Measurements from ENCODE around the gene PPP6R3. TPM values are rescaled to one million over a fixed set of nuclear protein-coding genes. Genes with fewer than 3 reads are reported as not detected.
"Not testable (repeated sequence)": the region's sequence is repeated elsewhere in the genome, so short reads cannot be mapped to it uniquely, and the experiment has no call there.

The PPP6R3 gene
- total and polyA plus RNA-seq, 2 donors (not counting 3 experiments of a cell fraction or from before 2014, with no cell fraction given), result 31.7 to 98.8 TPM

DNA sequence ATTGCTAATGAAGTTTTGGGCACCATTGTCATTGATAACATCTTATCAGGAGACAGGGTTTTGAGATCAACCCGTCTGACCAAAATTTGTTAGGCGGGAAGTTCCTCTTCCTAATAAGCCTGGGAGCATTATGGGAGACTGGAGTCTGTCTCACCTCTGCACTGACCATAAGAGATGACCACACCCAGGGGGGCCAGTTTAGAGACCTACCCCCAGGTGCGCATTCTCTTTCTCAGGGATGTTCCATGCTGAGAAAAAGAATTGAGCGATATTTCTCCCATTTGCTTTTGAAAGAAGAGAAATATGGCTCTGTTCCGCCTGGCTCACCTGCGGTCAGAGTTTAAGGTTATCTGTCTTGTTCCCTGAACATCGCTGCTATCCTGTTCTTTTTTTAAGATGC, 80.0 kb downstream of the PPP6R3 start:
- H3K9me3 ChIP-seq (replicated peaks; ENCODE audit: control insufficient read depth, insufficient read depth, low read length); H3K9ac ChIP-seq (replicated peaks; ENCODE audit: extremely low read depth, insufficient read depth, low read length); POLR2A ChIA-PET; H3K9me1 ChIP-seq (replicated peaks; ENCODE audit: control insufficient read depth, extremely low read depth, insufficient read depth, low read length); H4K20me1 ChIP-seq (replicated peaks; ENCODE audit: control insufficient read depth, extremely low read depth, insufficient read depth, low read length); H3K4me2 ChIP-seq (ENCODE audit: insufficient read depth, low read length); dilution Hi-C loops (cut with MboI; ENCODE audit: extremely low pct_ligation_motif_present, low sequenced_read_pairs); BruUV-seq (replicated peaks); H3K27ac ChIP-seq (ENCODE audit: insufficient read depth, low read depth, low read length); H3K4me3 ChIP-seq (replicated peaks in 1 of 3; ENCODE audit: insufficient read depth in 1 of 3, low read depth in 1 of 3, low read length in 3 of 3); intact Hi-C loops (cut with micrococcal nuclease); FAIRE-seq; H2AFZ ChIP-seq (ENCODE audit: low read depth, low read length); H3K27me3 ChIP-seq (ENCODE audit: control insufficient read depth in 2 of 2, insufficient read depth in 2 of 2, low read length in 2 of 2); CTCF ChIA-PET; DNase-seq (ENCODE audit: low read depth, low spot score); H3K4me1 ChIP-seq (ENCODE audit: control insufficient read depth, extremely low read depth, insufficient read depth, low read length): not testable (repeated sequence)
- Histone ChIP-seq H3K79me2 (ENCODE audit: control insufficient read depth, insufficient read depth, low read length) (peaks cover 55% of the 10 kb centered on the region), H3K36me3 (ENCODE audit: control insufficient read depth in 2 of 2, extremely low read depth in 1 of 2, insufficient read depth in 2 of 2, low read length in 2 of 2) (peaks cover 14 to 19% of the 10 kb centered on the region in 2 experiments)

DNA sequence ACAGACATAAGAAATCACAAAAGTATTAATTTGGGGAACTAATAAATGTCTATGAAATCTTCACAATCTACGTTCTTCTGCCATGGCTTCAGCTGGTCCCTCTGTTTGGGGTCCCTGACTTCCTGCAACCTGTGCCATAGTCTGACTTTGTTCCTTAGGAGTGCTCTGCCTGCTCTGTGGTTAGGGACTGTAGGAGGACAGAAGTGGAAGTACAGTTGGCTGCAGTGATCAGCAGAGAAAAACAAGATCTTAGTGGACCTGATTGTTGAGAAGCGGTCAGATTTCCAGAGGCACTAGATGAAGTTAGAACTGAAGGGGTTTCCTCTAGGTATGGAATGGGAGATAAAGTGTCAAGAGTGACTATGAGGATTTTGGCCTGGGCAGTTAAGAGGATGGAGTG, 80.6 kb downstream of the PPP6R3 start:
- Histone ChIP-seq H3K9ac (replicated peaks; ENCODE audit: extremely low read depth, insufficient read depth, low read length) (no peak overlapping the region), H3K4me2 (ENCODE audit: insufficient read depth, low read length) (no peak overlapping the region), H3K27ac (ENCODE audit: insufficient read depth, low read depth, low read length) (no peak overlapping the region), H3K9me1 (replicated peaks; ENCODE audit: control insufficient read depth, extremely low read depth, insufficient read depth, low read length) (peaks cover 2% of the 10 kb centered on the region), H2AFZ (ENCODE audit: low read depth, low read length) (no peak overlapping the region), H3K36me3 (ENCODE audit: control insufficient read depth in 2 of 2, extremely low read depth in 1 of 2, insufficient read depth in 2 of 2, low read length in 2 of 2) (peaks cover 14 to 20% of the 10 kb centered on the region in 2 experiments), H3K4me1 (ENCODE audit: control insufficient read depth, extremely low read depth, insufficient read depth, low read length) (no peaks in the 10 kb centered on the region), H3K79me2 (ENCODE audit: control insufficient read depth, insufficient read depth, low read length) (peaks cover 54% of the 10 kb centered on the region), H3K4me3 (replicated peaks in 1 of 3; ENCODE audit: insufficient read depth in 1 of 3, low read depth in 1 of 3, low read length in 3 of 3) (no peak overlapping the region), H4K20me1 (replicated peaks; ENCODE audit: control insufficient read depth, extremely low read depth, insufficient read depth, low read length) (no peaks in the 10 kb centered on the region), H3K27me3 (ENCODE audit: control insufficient read depth in 2 of 2, insufficient read depth in 2 of 2, low read length in 2 of 2) (no peaks in the 10 kb centered on the region), H3K9me3 (replicated peaks; ENCODE audit: control insufficient read depth, insufficient read depth, low read length) (no peaks in the 10 kb centered on the region)
- DNase-seq (ENCODE audit: low read depth, low spot score) (no peak), FAIRE-seq (no peak)
- intact Hi-C loops (cut with micrococcal nuclease) (no loop called here), dilution Hi-C loops (cut with MboI; ENCODE audit: extremely low pct_ligation_motif_present, low sequenced_read_pairs) (no loop called here)
- BruUV-seq (replicated peaks), result no TSS peak
- ChIA-PET POLR2A (no interaction called here), CTCF (no interaction called here)
- no peak for TF ChIP-seq POLR2A (IDR thresholded peaks at IDR 0.05; ENCODE audit: low read depth, low read length)
- TF ChIP-seq EZH2 (IDR thresholded peaks at IDR 0.05; ENCODE audit: borderline replicate concordance, low read depth, low read length, severe bottlenecking), result no peak
- no peak for TF ChIP-seq FOS (IDR thresholded peaks at IDR 0.05; ENCODE audit: borderline replicate concordance, insufficient read depth, low read length)
- no peak for TF ChIP-seq MYC (IDR thresholded peaks at IDR 0.05; ENCODE audit: low read depth, low read length)
- TF ChIP-seq JUN (IDR thresholded peaks at IDR 0.05; ENCODE audit: borderline replicate concordance, insufficient read depth, insufficient read length, low read depth), result no peak
- no peak for TF ChIP-seq GATA2 (IDR thresholded peaks at IDR 0.05; ENCODE audit: insufficient read depth, insufficient read length, low read depth, low read length)
- TF ChIP-seq, protein P1, sequence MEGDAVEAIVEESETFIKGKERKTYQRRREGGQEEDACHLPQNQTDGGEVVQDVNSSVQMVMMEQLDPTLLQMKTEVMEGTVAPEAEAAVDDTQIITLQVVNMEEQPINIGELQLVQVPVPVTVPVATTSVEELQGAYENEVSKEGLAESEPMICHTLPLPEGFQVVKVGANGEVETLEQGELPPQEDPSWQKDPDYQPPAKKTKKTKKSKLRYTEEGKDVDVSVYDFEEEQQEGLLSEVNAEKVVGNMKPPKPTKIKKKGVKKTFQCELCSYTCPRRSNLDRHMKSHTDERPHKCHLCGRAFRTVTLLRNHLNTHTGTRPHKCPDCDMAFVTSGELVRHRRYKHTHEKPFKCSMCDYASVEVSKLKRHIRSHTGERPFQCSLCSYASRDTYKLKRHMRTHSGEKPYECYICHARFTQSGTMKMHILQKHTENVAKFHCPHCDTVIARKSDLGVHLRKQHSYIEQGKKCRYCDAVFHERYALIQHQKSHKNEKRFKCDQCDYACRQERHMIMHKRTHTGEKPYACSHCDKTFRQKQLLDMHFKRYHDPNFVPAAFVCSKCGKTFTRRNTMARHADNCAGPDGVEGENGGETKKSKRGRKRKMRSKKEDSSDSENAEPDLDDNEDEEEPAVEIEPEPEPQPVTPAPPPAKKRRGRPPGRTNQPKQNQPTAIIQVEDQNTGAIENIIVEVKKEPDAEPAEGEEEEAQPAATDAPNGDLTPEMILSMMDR (IDR thresholded peaks at IDR 0.05; ENCODE audit: extremely low read depth in 1 of 2, insufficient read depth in 1 of 2, low read depth in 1 of 2, low read length in 2 of 2), result no peak
- TF ChIP-seq, protein P2, sequence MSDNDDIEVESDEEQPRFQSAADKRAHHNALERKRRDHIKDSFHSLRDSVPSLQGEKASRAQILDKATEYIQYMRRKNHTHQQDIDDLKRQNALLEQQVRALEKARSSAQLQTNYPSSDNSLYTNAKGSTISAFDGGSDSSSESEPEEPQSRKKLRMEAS (IDR thresholded peaks at IDR 0.05; ENCODE audit: insufficient read depth, insufficient read length), result no peak
- no peak for TF ChIP-seq POLR2AphosphoS5 (IDR thresholded peaks at IDR 0.05; ENCODE audit: insufficient read depth, low read depth, low read length)

Measured in endothelial cell of umbilical vein (primary cell).